ENCODE results near the gene CFD.

DNA sequence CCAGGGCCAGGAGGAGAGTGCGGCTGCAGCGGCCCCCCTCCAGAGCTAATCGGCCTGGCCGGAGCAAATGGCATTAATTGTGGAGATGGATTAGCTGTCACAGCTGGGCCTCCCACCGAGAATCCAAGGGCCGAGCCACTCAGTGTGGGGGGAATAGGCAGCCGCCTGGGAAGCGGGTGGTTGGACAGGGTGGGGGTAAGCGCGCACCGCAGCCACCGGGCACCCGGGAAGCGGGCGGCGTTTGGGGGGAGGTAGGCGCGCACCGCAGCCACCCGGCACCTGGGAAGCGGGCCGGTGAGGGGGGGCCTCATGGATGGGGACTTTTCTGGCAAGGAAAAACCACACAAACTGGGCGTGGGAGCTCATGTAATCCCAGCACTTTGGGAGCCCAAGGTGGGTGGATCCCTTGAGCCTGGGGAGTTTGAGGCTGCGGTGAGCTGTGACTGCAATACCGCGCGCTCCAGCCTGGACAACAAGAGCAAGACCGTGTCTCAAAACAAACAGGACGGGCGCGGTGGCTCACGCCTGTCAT is 43.9 kb downstream of the CFD start:
- no peak for TF ChIP-seq CTCF (conservative IDR thresholded peaks at IDR 0.05; ENCODE audit: low read length)
- no peak for TF ChIP-seq EZH2phosphoT487 (IDR thresholded peaks at IDR 0.05; ENCODE audit: borderline replicate concordance)
